Measurements from ENCODE around the gene CAPN11. TPM values are rescaled to one million over a fixed set of nuclear protein-coding genes. Genes with fewer than 3 reads are reported as not detected.

CAPN11 gene
- total RNA-seq, 1 donor from 2014 or later = not detected

- Mint-ChIP-seq H3K4me1 (peaks cover 4% of the 10 kb centered on the region), H3K27me3 (no peaks in the 10 kb centered on the region), H3K9me3 (no peaks in the 10 kb centered on the region), H3K27ac (no peak overlapping the region), H3K4me3 (no peak overlapping the region), H3K36me3 (ENCODE audit: low read depth) (peaks cover 81% of the 10 kb centered on the region)
- DNase-seq = no peak
- ChIA-PET POLR2A (no interaction called here), CTCF (interaction anchor here (0.9 to 1.6 kb wide), 2 partner anchors 11 to 15 kb away, joined by 4 read pairs; no protein-coding TSS in a partner anchor)
- no peak for ATAC-seq (ENCODE audit: low read depth)
- intact Hi-C loops (cut with micrococcal nuclease) = no loop called here
- no peak for TF ChIP-seq CTCF (IDR thresholded peaks at IDR 0.05)
Observed at GRCh38 chr6:44111434-44112417, 46.9 kb upstream of the CAPN11 start.

- CTCF ChIA-PET = no interaction called here
- no peaks in the 10 kb centered on the region for H3K9me3 Mint-ChIP-seq
- H3K27ac Mint-ChIP-seq = no peak overlapping the region
- ATAC-seq (ENCODE audit: low read depth) (no peak), DNase-seq (no peak)
- H3K4me3 Mint-ChIP-seq = no peak overlapping the region
- H3K4me1 Mint-ChIP-seq = peaks cover 13% of the 10 kb centered on the region
- H3K27me3 Mint-ChIP-seq = no peaks in the 10 kb centered on the region
- TF ChIP-seq CTCF (IDR thresholded peaks at IDR 0.05) = no peak
- peaks cover 80% of the 10 kb centered on the region for H3K36me3 Mint-ChIP-seq (ENCODE audit: low read depth)
- POLR2A ChIA-PET = no interaction called here
- intact Hi-C loops (cut with micrococcal nuclease) = no loop called here
Observed at GRCh38 chr6:44113414-44113813, 45.2 kb upstream of the CAPN11 start.

GRCh38 chr6:44115866-44116265, 42.8 kb upstream of the CAPN11 start:
- DNase-seq = no peak
- Mint-ChIP-seq H3K9me3 (no peaks in the 10 kb centered on the region), H3K4me1 (peaks cover 28% of the 10 kb centered on the region), H3K27me3 (no peaks in the 10 kb centered on the region), H3K4me3 (no peak overlapping the region), H3K27ac (no peak overlapping the region), H3K36me3 (ENCODE audit: low read depth) (peaks cover 62% of the 10 kb centered on the region)
- ATAC-seq (ENCODE audit: low read depth) = no peak
- intact Hi-C loops (cut with micrococcal nuclease) = no loop called here
- ChIA-PET POLR2A (no interaction called here), CTCF (no interaction called here)
- no peak for TF ChIP-seq CTCF (IDR thresholded peaks at IDR 0.05)

- POLR2A ChIA-PET = interaction anchor here (0.7 kb wide), 1 partner anchor 497 kb away, joined by 17 read pairs; no protein-coding TSS in a partner anchor
- ATAC-seq (ENCODE audit: low read depth) (no peak), DNase-seq (no peak)
- Mint-ChIP-seq H3K4me1 (peaks cover 34% of the 10 kb centered on the region), H3K4me3 (no peak overlapping the region), H3K27ac (no peak overlapping the region), H3K36me3 (ENCODE audit: low read depth) (peaks cover 53% of the 10 kb centered on the region), H3K9me3 (no peaks in the 10 kb centered on the region), H3K27me3 (no peaks in the 10 kb centered on the region)
- intact Hi-C loops (cut with micrococcal nuclease) = no loop called here
- CTCF ChIA-PET = no interaction called here
- no peak for TF ChIP-seq CTCF (IDR thresholded peaks at IDR 0.05)
Observed at GRCh38 chr6:44116641-44117382, 41.8 kb upstream of the CAPN11 start.
